ENCODE data around the gene DBP. TPM values are rescaled to one million over a fixed set of nuclear protein-coding genes. Genes with fewer than 3 reads are reported as not detected.
"Not testable (repeated sequence)": the region's sequence is repeated elsewhere in the genome, so short reads cannot be mapped to it uniquely, and the experiment has no call there.

The DBP gene
- total RNA-seq, 4 donors from 2014 or later, result 8.7 to 13.8 (median 11.6) TPM

DNA sequence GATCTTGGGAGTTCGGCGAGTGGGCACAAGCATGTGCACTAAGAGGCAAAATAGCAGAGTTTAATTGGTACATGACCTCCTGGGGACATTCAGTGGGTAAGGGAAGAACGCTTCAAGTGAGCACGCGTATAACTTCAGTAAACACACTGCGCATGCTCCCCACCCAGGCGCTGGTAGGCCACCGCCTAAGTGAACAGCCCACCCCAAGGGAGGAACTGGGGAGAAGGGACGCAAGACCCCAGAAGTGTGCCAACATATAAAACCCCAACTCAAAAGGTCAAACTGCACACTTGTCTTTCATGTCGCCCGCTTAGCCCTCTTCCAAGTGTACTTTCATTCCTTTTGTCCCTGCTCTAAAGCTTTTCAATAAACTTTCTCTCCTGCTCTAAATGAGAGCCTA is 46.2 kb upstream of the DBP start:
- intact Hi-C loops (cut with DNase I; ENCODE audit: low total_unique reads), result no loop called here
- Histone ChIP-seq H3K9me3 (no peaks in the 10 kb centered on the region), H3K4me1 (peaks cover 0 to 10% (median 4%) of the 10 kb centered on the region in 4 donors), H3K4me3 (peak overlapping the region in 1 of 4 donors; percentile 6), H3K36me3 (no peaks in the 10 kb centered on the region), H3K27ac (no peak overlapping the region), H3K27me3 (no peaks in the 10 kb centered on the region)
- WGBS, 2 donors (ENCODE audit: low coverage in 1 of 2), result 66 to 72% methylated on average over 4 to 11 of the region's 11 CpGs
- in situ Hi-C loops (cut with MboI; ENCODE audit: low pct_ligation_motif_present in 1 of 4, low pct_unique_long_range_greater_than_20kb in 1 of 4, low sequenced_read_pairs in 3 of 4), result no loop called here
- no peak for DNase-seq
- TF ChIP-seq, protein P1, sequence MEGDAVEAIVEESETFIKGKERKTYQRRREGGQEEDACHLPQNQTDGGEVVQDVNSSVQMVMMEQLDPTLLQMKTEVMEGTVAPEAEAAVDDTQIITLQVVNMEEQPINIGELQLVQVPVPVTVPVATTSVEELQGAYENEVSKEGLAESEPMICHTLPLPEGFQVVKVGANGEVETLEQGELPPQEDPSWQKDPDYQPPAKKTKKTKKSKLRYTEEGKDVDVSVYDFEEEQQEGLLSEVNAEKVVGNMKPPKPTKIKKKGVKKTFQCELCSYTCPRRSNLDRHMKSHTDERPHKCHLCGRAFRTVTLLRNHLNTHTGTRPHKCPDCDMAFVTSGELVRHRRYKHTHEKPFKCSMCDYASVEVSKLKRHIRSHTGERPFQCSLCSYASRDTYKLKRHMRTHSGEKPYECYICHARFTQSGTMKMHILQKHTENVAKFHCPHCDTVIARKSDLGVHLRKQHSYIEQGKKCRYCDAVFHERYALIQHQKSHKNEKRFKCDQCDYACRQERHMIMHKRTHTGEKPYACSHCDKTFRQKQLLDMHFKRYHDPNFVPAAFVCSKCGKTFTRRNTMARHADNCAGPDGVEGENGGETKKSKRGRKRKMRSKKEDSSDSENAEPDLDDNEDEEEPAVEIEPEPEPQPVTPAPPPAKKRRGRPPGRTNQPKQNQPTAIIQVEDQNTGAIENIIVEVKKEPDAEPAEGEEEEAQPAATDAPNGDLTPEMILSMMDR (IDR thresholded peaks at IDR 0.05), result no peak
- TF ChIP-seq POLR2A (IDR thresholded peaks at IDR 0.05), result no peak

DNA sequence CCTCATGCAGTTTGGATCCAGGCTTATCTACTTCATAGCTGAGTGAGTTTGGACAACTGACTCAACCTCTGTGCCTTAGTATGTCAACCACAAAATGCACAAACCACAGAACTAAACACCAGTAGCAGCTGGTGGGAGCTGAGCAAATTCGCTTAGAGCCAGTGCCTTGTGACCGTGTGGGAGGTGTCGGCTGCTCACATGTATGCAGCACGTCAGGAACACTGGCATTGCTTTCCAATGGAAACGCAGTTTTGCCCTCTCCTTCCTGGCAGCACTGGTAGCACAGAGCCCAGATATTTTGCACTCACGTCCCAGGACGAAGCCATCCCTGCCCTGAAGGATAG is 43.9 kb upstream of the DBP start:
- DNase-seq, result no peak
- intact Hi-C loops (cut with DNase I; ENCODE audit: low total_unique reads) (no loop called here), in situ Hi-C loops (cut with MboI; ENCODE audit: low pct_ligation_motif_present in 1 of 4, low pct_unique_long_range_greater_than_20kb in 1 of 4, low sequenced_read_pairs in 3 of 4) (no loop called here)
- TF ChIP-seq POLR2AphosphoS5 (IDR thresholded peaks at IDR 0.05), result no peak
- TF ChIP-seq POLR2A (IDR thresholded peaks at IDR 0.05), result no peak
- TF ChIP-seq, protein P1 (IDR thresholded peaks at IDR 0.05), result no peak
- no peak for TF ChIP-seq EP300 (IDR thresholded peaks at IDR 0.05; ENCODE audit: low read depth)
- Histone ChIP-seq H3K4me3 (no peak overlapping the region), H3K27ac (no peak overlapping the region), H3K36me3 (no peaks in the 10 kb centered on the region), H3K27me3 (no peaks in the 10 kb centered on the region), H3K9me3 (no peaks in the 10 kb centered on the region), H3K4me1 (peaks cover 0 to 24% (median 12%) of the 10 kb centered on the region in 4 donors)
- 79% methylated on average over 7 of the region's 7 CpGs; no CpG with 5 or more reads in 1 of the 2 donors for WGBS, 2 donors (ENCODE audit: low coverage in 1 of 2)

GRCh38 chr19:48680436-48681126 is 43.4 kb upstream of the DBP start:
- WGBS, 2 donors (ENCODE audit: low coverage in 1 of 2), result 82% methylated on average over 38 of the region's 45 CpGs; no CpG with 5 or more reads in 1 of the 2 donors
- TF ChIP-seq POLR2A (IDR thresholded peaks at IDR 0.05) (no peak), POLR2AphosphoS5 (IDR thresholded peaks at IDR 0.05) (no peak), EP300 (IDR thresholded peaks at IDR 0.05; ENCODE audit: low read depth) (no peak)
- TF ChIP-seq, protein P1 (IDR thresholded peaks at IDR 0.05), result no peak

DNA sequence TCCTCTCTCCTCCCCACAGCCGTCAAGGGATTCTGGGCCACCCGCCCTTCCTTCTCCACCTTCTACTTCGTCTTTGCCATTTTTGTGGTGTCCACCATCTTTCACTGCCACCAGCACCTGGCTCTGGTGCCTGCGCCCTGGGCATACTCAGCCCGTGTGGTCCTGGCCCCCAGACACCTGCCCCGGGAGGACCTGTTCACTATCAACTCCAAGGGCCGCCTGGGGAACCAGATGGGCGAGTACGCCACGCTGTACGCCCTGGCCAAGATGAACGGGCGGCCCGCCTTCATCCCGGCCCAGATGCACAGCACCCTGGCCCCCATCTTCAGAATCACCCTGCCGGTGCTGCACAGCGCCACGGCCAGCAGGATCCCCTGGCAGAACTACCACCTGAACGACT is 42.8 kb upstream of the DBP start:
- 89 to 92% methylated on average over 3 to 8 of the region's 19 CpGs for WGBS, 2 donors (ENCODE audit: low coverage in 1 of 2)
- H3K36me3 ChIP-seq; intact Hi-C loops (cut with DNase I; ENCODE audit: low total_unique reads); H3K27ac ChIP-seq; H3K27me3 ChIP-seq; DNase-seq; H3K4me3 ChIP-seq; in situ Hi-C loops (cut with MboI; ENCODE audit: low pct_ligation_motif_present in 1 of 4, low pct_unique_long_range_greater_than_20kb in 1 of 4, low sequenced_read_pairs in 3 of 4); H3K9me3 ChIP-seq: not testable (repeated sequence)
- H3K4me1 ChIP-seq, result peaks cover 5 to 32% (median 20%) of the 10 kb centered on the region in 4 donors

More at GRCh38 chr19:48680436-48681126, 43.4 kb upstream of the DBP start:
- H3K27ac ChIP-seq, result no peak overlapping the region
- no peaks in the 10 kb centered on the region for H3K27me3 ChIP-seq
- intact Hi-C loops (cut with DNase I; ENCODE audit: low total_unique reads) (no loop called here), in situ Hi-C loops (cut with MboI; ENCODE audit: low pct_ligation_motif_present in 1 of 4, low pct_unique_long_range_greater_than_20kb in 1 of 4, low sequenced_read_pairs in 3 of 4) (no loop called here)
- no peak overlapping the region for H3K4me3 ChIP-seq
- DNase-seq, result no peak
- H3K4me1 ChIP-seq, result peaks cover 2 to 26% (median 15%) of the 10 kb centered on the region in 4 donors
- H3K36me3 ChIP-seq, result no peaks in the 10 kb centered on the region
- H3K9me3 ChIP-seq, result no peaks in the 10 kb centered on the region

GRCh38 chr19:48678201-48678600 is 41.0 kb upstream of the DBP start:
- WGBS, 2 donors (ENCODE audit: low coverage in 1 of 2), result 42 to 80% methylated on average over 1 to 4 of the region's 4 CpGs
- Histone ChIP-seq H3K27me3 (no peaks in the 10 kb centered on the region), H3K4me1 (peaks cover 5 to 26% (median 18%) of the 10 kb centered on the region in 4 donors), H3K9me3 (no peaks in the 10 kb centered on the region), H3K36me3 (no peaks in the 10 kb centered on the region), H3K4me3 (no peak overlapping the region), H3K27ac (peak overlapping the region; percentile 52 to 65 (median 60))
- TF ChIP-seq POLR2AphosphoS5 (IDR thresholded peaks at IDR 0.05) (peak in 1 of 3 donors; percentile 34), POLR2A (IDR thresholded peaks at IDR 0.05) (no peak)
- intact Hi-C loops (cut with DNase I; ENCODE audit: low total_unique reads), result loop anchor here (10.0 kb wide), 1 partner anchor 67 kb away; the partner anchor contains the start of genes IZUMO1 and RASIP1
- in situ Hi-C loops (cut with MboI; ENCODE audit: low pct_ligation_motif_present in 1 of 4, low pct_unique_long_range_greater_than_20kb in 1 of 4, low sequenced_read_pairs in 3 of 4), result no loop called here
- peak; percentile 73 for DNase-seq
